Activated CD8-positive, alpha-beta memory T cell treated with anti-CD3 and anti-CD28 coated beads, Interleukin-2, amount 50 U/mL, for 48 hours (primary cell): ENCODE results near the gene ALG6.
A peak's percentile ranks its signal among the peaks of the same experiment; 100 is the strongest.

Experiments
- DNase-seq: peaks from one replicate; pipeline ENCODE4 v3.0.0-alpha.2; 2020

ALG6 gene

DNA sequence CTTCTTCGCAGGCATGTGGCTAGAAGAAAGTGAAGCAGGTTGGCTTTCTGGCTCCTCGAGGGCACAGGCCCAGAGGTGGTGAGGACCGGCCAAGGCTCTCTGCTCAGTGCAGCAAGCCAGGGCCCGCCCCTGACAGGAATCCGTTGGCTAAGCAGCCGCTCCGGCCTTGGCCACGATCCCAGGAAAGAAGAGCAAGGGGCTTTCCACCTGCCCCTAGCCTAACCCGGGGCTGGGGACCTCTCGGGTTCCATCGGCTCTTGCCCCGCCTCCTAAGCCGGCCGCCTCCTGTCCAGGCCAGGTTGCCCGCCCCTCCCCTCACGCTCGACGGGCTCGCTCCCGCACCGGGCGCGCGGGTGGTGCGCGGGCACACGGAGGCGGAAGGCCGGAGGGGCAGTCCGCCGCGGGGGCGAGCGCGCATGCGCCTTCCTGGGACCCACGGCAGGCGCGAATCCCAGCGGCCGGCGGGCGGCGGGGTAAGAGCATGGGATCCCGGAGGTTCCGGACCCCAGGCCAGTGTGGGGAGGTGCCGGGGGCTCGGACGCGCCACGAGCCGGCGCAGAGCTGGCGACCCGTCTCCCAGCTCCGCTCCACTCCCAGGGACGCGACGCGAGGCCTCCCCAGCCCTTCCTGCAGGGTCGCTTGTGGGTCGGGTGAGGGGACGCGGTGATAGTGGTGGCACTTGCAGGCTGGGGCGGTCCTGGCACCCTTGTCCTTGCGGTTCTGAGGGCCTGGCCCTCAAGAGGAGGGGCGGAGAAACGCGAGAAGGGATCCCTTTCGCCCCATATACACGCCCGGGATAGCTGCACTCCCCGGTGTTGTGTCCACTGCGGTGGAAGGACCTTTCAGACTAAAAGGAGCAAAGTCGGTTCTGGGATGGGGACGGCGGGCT is at the start of gene ALG6:
Gene ALG6, plus strand, starts transcription at position 413 of the 889 bp plus-strand sequence. CDS start 3,351 bp downstream, outside the sequence.
- peak; percentile 97 for DNase-seq

DNA sequence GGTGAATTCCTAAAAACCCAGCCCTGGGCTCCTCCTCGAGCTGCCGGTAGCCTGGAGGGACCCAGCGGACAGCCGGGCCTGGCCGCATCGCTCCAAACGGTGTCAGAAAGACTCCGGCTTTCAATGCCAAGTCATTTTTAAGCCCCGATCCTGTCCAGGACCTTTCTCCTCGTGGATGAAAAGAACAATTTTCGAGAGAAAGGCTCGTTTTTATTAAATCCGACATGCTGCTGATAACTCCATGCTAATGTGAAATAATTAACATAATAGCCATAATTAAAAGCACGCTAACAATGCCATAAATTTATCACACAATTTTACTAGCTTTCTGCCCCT is 49.6 kb upstream of the ALG6 start:
- no peak for DNase-seq

DNA sequence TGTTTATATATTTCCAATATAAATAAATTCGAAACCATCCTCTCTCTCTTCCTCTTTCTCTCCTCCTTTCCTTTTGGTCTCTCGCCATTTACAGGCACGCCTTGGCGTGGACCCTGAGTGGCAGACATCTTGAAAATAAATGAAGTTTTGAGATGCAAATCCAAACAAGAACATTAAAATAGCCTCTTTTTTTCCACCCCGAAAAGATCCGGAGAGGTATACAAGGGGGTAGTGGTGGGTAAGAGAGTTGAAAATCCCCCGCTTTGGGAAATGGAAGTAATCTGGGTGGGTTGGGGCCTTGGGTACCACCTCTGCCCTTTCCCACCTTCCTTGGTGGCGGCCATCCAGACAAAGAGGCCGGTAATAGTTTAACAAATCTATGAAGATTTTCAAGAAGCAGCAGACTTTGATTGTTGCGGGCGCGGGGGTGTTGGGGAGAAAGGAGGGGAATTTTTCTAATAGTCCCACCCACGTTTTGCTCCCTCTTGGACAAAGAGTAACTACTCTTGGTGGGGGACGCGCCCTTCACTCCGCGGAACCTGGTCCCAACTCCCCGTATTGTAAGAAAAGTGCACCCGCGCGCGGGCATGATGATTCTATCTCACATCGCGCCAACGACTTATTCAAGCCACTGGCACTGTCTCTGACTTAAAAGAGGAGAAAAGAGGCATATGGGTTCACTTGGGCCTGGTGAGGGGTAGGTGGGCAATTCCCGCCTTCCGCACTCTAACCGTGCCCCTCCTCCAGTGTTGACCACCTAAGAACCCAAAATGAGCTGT is 49.0 kb upstream of the ALG6 start:
- DNase-seq: peak; percentile 53

GRCh38 chr1:63319046-63320021 is 48.1 kb upstream of the ALG6 start:
- peak; percentile 57 for DNase-seq

GRCh38 chr1:63320022-63320721 is 47.3 kb upstream of the ALG6 start:
- peak; percentile 60 for DNase-seq

DNA sequence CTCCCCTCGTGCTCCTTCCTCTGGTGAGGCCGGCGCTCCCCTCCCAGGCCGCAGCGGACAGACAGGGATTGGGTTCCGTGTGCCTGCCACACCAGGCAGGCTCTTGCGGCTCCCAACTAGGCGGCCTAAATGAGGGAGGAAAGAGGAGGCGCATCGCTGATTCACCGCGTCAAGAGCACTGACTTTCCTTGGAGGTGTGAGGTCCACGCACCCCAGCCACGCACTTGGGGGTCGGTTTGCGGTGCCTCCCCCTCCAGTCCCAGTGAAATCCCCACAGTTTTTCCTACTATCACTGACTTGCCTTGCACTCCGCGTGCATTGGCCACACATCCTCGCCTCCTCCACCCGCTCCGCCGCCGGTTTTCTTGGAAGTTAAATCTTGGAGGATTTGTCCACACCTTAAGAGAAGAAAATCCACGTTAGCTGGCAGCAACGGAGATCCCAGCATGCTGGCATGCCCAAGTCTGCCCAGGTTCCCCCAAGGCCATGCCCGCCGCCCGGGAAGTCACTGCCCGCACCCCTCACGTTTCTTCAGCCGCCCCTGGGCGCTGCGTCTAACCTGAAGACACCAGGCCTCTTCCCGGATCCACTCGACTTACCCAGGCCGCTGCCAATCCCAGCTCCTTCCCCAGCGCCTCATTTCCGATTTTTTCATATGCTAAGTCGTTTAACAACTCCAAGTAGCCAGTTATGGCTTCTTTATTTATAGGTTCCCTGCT is 46.2 kb upstream of the ALG6 start:
- peak; percentile 57 for DNase-seq

DNA sequence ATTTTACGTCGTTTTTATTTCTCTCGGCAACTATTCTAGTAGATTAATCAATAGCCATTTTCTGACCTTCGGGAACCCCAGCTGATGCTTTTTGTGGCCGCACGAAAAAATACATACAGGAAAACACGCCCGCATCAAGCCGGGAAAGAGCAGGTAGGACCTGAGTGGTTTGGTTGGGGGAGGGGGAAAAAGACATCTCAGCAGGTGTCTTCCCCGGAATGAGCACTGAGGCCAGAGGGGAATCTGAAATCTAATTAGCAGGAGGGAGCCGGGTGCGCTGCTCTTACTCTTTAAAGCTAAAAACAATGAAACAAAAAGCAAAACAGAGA is 45.7 kb upstream of the ALG6 start:
- DNase-seq: peak; percentile 49

DNA sequence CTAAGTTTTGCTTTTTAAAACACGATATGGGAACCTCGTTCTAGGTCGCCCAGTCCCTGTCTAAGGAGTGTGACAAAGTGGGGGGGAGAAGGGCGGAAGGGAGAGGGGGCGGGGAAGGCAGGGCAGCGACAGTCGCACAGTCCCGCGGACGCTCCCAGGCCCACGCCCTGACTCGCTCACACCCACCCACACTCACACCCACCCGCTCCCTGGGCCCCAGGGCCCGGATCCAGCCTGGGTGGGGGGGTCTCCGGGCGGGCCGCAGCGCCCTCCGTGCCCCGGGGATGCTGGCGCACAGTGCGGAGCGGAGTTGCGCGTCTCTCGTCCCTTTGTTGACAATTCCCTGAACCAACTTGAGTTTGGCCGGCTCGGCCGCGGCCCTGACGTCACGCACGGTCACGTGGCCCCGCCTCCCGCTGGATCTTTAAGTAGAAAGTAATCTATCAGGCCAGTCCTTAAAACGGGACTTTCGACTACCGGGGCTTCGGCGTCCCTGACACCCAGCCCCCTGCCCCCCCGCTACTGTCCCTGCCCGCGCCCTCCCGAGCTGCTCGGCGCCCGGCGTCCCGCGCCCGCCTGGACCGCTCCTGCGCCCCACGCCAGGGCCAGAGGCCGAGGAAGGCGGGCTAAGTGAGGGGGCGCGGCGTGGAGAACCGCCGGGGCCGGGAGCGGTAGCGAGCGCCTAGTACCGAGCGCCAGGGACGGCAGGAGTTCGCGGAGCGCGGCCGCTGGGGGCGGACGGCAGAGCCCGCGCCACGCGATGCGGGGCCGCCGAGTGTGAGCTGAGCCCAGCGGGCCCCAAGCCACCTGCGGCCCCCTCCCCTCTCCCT is 45.1 kb upstream of the ALG6 start, which contains the start of gene FOXD3:
Gene FOXD3, plus strand, starts transcription at position 454 of the 830 bp plus-strand sequence. CDS start 492 bp downstream, outside the sequence.
- DNase-seq: peak; percentile 75

DNA sequence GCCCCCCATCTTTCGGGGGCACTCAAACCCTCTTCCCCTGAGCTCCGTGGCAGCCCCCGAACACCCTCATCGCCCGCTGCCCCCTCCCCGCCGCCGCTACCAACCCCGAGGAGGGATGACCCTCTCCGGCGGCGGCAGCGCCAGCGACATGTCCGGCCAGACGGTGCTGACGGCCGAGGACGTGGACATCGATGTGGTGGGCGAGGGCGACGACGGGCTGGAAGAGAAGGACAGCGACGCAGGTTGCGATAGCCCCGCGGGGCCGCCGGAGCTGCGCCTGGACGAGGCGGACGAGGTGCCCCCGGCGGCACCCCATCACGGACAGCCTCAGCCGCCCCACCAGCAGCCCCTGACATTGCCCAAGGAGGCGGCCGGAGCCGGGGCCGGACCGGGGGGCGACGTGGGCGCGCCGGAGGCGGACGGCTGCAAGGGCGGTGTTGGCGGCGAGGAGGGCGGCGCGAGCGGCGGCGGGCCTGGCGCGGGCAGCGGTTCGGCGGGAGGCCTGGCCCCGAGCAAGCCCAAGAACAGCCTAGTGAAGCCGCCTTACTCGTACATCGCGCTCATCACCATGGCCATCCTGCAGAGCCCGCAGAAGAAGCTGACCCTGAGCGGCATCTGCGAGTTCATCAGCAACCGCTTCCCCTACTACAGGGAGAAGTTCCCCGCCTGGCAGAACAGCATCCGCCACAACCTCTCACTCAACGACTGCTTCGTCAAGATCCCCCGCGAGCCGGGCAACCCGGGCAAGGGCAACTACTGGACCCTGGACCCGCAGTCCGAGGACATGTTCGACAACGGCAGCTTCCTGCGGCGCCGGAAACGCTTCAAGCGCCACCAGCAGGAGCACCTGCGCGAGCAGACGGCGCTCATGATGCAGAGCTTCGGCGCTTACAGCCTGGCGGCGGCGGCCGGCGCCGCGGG is 44.2 kb upstream of the ALG6 start:
- DNase-seq: peak; percentile 76

- peak; percentile 57 for DNase-seq
Measured at GRCh38 chr1:63323865-63324778, 43.3 kb upstream of the ALG6 start.

DNA sequence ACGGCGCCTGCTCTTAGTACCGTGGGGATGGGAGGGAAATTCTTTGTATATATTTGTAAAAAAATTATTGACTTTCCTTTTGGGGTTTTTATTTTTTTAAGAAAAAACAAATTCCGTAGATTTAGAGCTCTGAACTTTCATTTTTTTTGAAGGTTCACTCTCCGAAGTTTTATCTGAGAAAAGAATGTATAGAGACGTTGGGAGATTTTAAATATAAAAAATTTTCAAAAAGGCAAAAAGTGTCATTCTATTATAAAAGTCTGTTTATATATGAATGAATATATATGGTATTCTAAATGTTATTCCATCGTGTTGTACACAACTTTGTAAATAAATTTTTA is 42.7 kb upstream of the ALG6 start:
- DNase-seq: no peak

- DNase-seq: no peak
Measured at GRCh38 chr1:63325279-63325985, 42.0 kb upstream of the ALG6 start.

DNA sequence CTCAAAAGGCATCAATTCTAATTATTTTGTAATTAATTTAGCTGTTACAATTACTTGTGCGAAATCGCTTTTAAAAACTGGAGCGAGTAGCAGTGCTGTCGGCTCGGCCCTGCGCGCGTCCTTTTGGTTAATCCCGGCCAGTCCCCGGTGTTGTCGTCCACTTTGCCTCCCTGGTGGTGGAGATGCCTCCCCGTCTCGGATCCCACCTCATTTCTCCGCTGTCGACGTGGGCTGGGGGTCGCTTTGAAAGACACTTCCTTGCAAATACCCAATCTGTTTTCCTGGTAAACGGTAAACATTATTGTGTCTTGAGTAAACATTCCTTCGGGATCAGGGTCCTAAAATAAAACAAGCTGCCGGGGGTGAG is 41.3 kb upstream of the ALG6 start:
- DNase-seq: peak; percentile 54

- peak; percentile 56 for DNase-seq
Measured at GRCh38 chr1:63326473-63327380, 40.7 kb upstream of the ALG6 start.

- DNase-seq: peak; percentile 83
Measured at GRCh38 chr1:63327417-63328054, 39.9 kb upstream of the ALG6 start.

DNA sequence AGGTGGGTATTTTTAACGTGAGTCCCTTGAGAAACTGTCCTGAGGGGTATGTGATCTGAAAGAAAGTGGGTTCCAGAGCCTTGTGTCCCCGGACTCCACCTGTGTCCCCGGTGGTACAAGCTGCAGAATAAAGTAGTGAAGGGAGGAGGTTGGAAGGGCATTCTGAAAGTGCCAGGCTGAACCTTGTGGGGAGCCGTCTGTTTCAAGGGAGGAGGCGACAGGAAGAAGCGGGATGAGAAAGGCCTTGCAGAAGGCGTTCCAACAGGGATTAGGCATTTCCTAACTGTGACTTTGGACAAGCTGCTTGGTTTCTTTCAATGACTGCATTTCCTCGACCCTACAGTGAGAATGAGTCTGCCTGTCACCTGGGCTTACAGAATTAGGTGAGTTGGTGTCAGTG is 39.3 kb upstream of the ALG6 start:
- no peak for DNase-seq
